Body of pancreas (tissue), 4 donors: Measurements from ENCODE around the gene MYCN. TPM values are rescaled to one million over a fixed set of nuclear protein-coding genes. Genes with fewer than 3 reads are reported as not detected.

Source experiments
- ATAC-seq: fragments of 150-250 bp; one replicate; pipeline ENCODE4 v1.9.1; 2016
- DNase-seq, 4 donors: peaks; one replicate each; pipeline ENCODE4 v3.0.0-alpha.2; 2019
- H3K27ac ChIP-seq, 4 donors: fragments of 200-600 bp; sonication (generic); 1 replicate in 3 of 4; 2 replicates in 1 of 4; pipeline versions ENCODE4 v1.5.1 to v1.6.1; 2016 to 2019; ENCODE audit warnings: mild to moderate bottlenecking in 1 of 4, mixed read lengths in 1 of 4, moderate library complexity in 1 of 4
- H3K27me3 ChIP-seq, 2 donors: fragments of 200-600 bp; sonication (generic); one replicate each; pipeline ENCODE4 v1.6.0; 2016; ENCODE audit warnings: mild to moderate bottlenecking in 1 of 2
- H3K36me3 ChIP-seq, 2 donors: fragments of 200-600 bp; sonication (generic); replicated peaks in 1 of 2; 2 replicates each; pipeline ENCODE4 v1.5.1; 2016; ENCODE audit warnings: low read depth in 2 of 2; ENCODE audit not compliant: insufficient read depth in 1 of 2
- H3K4me1 ChIP-seq: fragments of 200-600 bp; sonication (generic); one replicate; pipeline ENCODE4 v1.6.0; 2016
- H3K4me3 ChIP-seq, 2 donors: fragments of 200-600 bp; sonication (generic); 1 replicate in 1 of 2; 2 replicates in 1 of 2; pipeline ENCODE4 v1.5.1; 2016 to 2019
- H3K9me3 ChIP-seq, 3 donors: fragments of 200-600 bp; sonication (generic); 1 replicate in 2 of 3; 2 replicates in 1 of 3; pipeline ENCODE4 v1.5.1; 2016
- POLR2A ChIP-seq, 3 donors: fragments of 450-650 bp; IDR thresholded peaks; one replicate each; pipeline ENCODE4 v1.6.1; 2016; ENCODE audit warnings: antibody characterized with exemption in 3 of 3, mild to moderate bottlenecking in 2 of 3
- WGBS, 2 donors: methylation state at CpG; one replicate each; pipeline ENCODE4 v1.1.5; 2017; 5-methylcytosine and 5-hydroxymethylcytosine counted together
- intact Hi-C: fragments of 100-400 bp; cut with DNase I; formaldehyde crosslinking; loops from one replicate; pipeline ENCODE4 v1.15.1; 2023
- total RNA-seq, 2 donors: library from RNA; depleted of rRNA; stranded (reverse); fragments of >200 nt; gene quantifications; one replicate each; pipeline ENCODE4 v1.1.0, GENCODE V29; 2016
- TF ChIP-seq, protein P1 (sequence below), 7 experiments: fragments of 450-650 bp in 4 of 7; fragments of 200-600 bp in 3 of 7; sonication (generic) in 3 of 7; IDR thresholded peaks; one replicate each; pipeline ENCODE4 v1.5.1; 2016 to 2019; ENCODE audit warnings: antibody characterized with exemption in 7 of 7

The MYCN gene
- total RNA-seq, 2 donors from 2014 or later, result not detected

DNA sequence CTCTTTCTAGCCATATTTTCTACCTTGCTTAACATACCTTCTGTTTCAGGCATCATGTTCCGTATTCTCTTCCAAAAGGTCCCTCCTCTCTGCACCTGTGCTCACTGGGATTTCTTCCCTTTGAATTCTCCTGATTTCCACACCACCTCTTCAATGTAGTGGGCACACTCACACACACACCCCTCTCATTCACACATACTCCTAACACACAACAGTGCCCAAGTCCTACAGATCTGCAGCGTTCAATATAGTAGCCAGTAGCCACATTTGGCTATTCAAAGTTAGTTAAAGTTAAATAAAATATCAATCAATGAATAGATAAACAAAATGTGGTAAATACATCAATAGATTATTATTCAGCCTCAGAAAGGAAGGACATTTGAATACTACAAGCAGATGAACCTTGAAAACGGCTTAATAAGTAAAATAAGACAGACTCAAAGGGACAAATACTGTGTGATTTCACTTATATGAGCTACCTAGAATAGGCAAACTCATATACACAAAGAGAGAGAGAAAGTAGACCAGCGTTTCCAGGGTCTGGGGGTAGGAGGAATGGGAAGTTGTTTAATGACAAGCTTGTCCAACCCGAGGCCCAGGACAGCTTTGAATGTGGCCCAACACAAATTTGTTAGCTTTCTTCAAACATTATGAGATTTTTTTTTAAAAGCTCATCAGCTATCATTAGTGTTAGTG is 34.4 kb downstream of the MYCN start:
- Histone ChIP-seq H3K9me3 (no peaks in the 10 kb centered on the region), H3K4me1 (no peaks in the 10 kb centered on the region), H3K36me3 (no peaks in the 10 kb centered on the region), H3K27me3 (no peaks in the 10 kb centered on the region), H3K27ac (no peak overlapping the region), H3K4me3 (no peak overlapping the region)
- 59 to 67% methylated on average over 5 of the region's 5 CpGs for WGBS, 2 donors
- DNase-seq, result no peak
- no peak for ATAC-seq
- TF ChIP-seq, protein P1, sequence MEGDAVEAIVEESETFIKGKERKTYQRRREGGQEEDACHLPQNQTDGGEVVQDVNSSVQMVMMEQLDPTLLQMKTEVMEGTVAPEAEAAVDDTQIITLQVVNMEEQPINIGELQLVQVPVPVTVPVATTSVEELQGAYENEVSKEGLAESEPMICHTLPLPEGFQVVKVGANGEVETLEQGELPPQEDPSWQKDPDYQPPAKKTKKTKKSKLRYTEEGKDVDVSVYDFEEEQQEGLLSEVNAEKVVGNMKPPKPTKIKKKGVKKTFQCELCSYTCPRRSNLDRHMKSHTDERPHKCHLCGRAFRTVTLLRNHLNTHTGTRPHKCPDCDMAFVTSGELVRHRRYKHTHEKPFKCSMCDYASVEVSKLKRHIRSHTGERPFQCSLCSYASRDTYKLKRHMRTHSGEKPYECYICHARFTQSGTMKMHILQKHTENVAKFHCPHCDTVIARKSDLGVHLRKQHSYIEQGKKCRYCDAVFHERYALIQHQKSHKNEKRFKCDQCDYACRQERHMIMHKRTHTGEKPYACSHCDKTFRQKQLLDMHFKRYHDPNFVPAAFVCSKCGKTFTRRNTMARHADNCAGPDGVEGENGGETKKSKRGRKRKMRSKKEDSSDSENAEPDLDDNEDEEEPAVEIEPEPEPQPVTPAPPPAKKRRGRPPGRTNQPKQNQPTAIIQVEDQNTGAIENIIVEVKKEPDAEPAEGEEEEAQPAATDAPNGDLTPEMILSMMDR (IDR thresholded peaks at IDR 0.05), result no peak
- TF ChIP-seq POLR2A (IDR thresholded peaks at IDR 0.05), result no peak
- intact Hi-C loops, result no loop called here

DNA sequence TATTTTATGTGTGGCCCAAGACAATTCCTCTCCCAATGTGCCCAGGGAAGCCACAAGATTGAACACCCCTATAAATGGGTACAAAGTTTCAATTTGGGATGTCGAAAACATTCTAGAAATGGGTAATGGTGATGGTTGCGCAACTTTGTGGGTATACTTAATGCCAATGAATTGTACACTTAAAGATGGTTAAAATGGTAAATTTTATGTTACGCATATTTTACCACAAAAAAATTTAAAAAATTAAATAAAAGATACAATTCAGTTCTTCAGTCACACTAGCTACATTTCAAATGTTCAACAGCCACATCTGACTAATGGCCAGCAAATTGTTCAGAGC is 34.9 kb downstream of the MYCN start:
- H3K27ac ChIP-seq, result no peak overlapping the region
- no peaks in the 10 kb centered on the region for H3K9me3 ChIP-seq
- H3K36me3 ChIP-seq, result no peaks in the 10 kb centered on the region
- intact Hi-C loops, result no loop called here
- WGBS, 2 donors, result 89 to 94% methylated on average over 3 of the region's 3 CpGs
- H3K27me3 ChIP-seq, result no peaks in the 10 kb centered on the region
- ATAC-seq (no peak), DNase-seq (no peak)
- H3K4me1 ChIP-seq, result no peaks in the 10 kb centered on the region
- TF ChIP-seq POLR2A (IDR thresholded peaks at IDR 0.05), result no peak
- TF ChIP-seq, protein P1 (IDR thresholded peaks at IDR 0.05), result no peak
- H3K4me3 ChIP-seq, result no peak overlapping the region

DNA sequence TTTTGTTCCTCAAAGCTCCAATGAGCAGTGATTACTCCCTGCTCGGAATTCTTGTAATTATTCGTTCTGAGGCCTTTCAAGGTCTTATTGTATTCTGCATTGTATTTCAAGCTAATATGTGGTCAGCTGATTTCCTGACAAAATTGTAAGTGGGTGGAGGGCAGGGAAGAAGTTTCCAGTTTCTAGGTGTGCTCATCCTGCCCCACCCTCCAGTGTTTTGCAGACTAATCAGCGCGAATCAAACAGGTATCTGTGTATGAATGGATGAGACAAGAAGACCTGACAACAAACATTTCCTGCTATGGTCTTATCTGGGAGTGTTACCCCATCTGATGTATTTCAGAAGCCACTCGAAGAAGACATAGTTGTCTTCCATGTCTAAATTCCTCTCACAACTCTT is 35.3 kb downstream of the MYCN start:
- Histone ChIP-seq H3K4me1 (no peaks in the 10 kb centered on the region), H3K27ac (no peak overlapping the region), H3K9me3 (no peaks in the 10 kb centered on the region), H3K27me3 (no peaks in the 10 kb centered on the region), H3K36me3 (no peaks in the 10 kb centered on the region), H3K4me3 (no peak overlapping the region)
- DNase-seq, result no peak
- WGBS, 2 donors, result 73 to 78% methylated on average over 5 of the region's 5 CpGs
- TF ChIP-seq, protein P1 (IDR thresholded peaks at IDR 0.05), result no peak
- no peak for TF ChIP-seq POLR2A (IDR thresholded peaks at IDR 0.05)
- intact Hi-C loops, result no loop called here
- no peak for ATAC-seq

DNA sequence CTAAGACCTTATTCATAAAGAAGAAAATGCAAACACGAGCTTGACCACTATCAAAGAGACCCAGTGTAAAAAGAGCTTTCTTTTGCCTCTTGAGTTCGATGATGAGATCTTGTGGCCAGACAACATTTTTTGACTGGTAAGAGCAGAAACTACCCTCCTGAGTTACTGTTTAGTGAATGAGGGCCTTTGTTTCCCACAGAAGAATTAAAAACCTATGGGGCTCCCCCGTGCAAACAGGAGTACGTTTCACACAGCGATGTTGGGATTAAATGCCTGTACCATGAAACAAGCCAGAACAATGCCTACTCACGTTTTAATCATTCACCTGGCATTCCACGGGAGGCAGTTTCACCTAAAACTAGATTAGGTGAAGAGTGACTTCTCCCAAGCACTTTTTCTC is 36.0 kb downstream of the MYCN start:
- Histone ChIP-seq H3K4me3 (no peak overlapping the region), H3K4me1 (no peaks in the 10 kb centered on the region), H3K9me3 (no peaks in the 10 kb centered on the region), H3K27me3 (no peaks in the 10 kb centered on the region), H3K27ac (no peak overlapping the region), H3K36me3 (no peaks in the 10 kb centered on the region)
- intact Hi-C loops, result no loop called here
- no peak for TF ChIP-seq POLR2A (IDR thresholded peaks at IDR 0.05)
- TF ChIP-seq, protein P1 (IDR thresholded peaks at IDR 0.05), result no peak
- DNase-seq, result no peak
- 38% methylated on average over 7 of the region's 7 CpGs for WGBS, 2 donors
- ATAC-seq, result no peak

DNA sequence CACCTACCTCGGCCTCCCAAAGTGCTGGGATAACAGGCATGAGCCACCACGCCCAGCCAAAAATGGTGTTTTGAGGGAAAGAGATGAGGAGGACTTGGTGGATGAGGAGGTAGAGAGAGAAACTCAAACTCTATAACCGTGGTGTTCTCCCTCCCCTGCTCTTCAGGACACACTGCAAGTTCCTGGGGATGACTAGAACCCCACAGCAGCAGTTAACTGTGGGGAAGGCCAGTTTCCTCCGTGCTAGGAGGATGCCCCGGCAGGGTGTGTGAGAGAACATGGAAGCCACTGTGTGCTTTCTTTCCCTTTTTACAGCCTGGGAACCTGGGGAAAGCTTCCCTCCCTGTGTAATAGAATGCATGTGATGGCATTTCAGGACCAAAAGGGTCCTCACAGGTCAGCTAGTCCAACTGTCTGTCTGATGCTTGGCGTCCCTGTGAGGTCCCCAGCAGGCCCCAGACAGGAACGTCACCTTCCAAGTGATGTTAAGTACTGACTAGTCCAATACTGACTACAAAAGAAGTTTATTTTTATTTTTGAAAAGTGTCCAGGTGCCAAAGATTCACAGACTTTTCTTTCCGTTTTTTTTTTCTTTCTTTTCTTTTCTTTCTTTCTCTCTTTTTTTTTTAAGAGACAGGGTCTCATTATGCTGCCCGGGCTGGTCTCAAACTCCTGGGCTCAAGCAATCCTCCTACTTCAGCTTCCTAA is 38.9 kb downstream of the MYCN start:
- Histone ChIP-seq H3K27me3 (no peaks in the 10 kb centered on the region), H3K4me1 (no peaks in the 10 kb centered on the region), H3K27ac (no peak overlapping the region), H3K9me3 (no peaks in the 10 kb centered on the region), H3K36me3 (no peaks in the 10 kb centered on the region), H3K4me3 (no peak overlapping the region)
- intact Hi-C loops, result no loop called here
- TF ChIP-seq POLR2A (IDR thresholded peaks at IDR 0.05), result no peak
- TF ChIP-seq, protein P1 (IDR thresholded peaks at IDR 0.05), result no peak
- DNase-seq, result no peak
- 70% methylated on average over 9 of the region's 9 CpGs for WGBS, 2 donors
- no peak for ATAC-seq
